ENCODE data around the gene MAST2.

Gene MAST2

DNA sequence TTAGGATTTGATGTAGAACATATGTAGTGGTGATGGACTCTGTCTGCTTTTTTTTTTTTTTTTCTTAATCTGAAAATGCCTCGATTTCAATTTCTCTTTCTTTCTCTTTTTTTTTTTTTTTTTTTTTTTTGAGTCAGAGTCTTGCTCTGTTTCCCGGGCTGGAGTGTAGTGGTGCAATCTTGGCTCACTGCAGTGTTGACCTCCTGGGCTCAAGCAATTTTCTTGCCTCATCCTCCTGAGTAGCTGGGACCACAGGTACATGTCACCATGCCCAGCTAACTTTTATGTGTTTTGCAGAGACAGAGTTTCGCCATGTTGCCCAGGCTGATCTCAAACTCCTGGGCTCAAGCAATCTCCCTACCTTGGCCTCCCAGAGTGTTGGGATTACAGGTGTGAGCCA lies 17.4 kb downstream of the MAST2 start:
- Histone ChIP-seq H3K4me3 (ENCODE audit: low read length) (no peak overlapping the region), H3K4me2 (ENCODE audit: low read depth, low read length) (no peak overlapping the region), H3K27me3 (replicated peaks; ENCODE audit: insufficient read depth, low read length) (no peaks in the 10 kb centered on the region), H3K9ac (ENCODE audit: low read length) (no peak overlapping the region), H3K36me3 (replicated peaks; ENCODE audit: insufficient read depth, low read length) (peaks cover 3% of the 10 kb centered on the region; the same call in 1 of the 2 replicates), H3K9me3 (replicated peaks; ENCODE audit: insufficient read depth, low read length) (no peaks in the 10 kb centered on the region; the same call in 1 of the 2 replicates), H3K27ac (ENCODE audit: low read length) (no peak overlapping the region), H4K20me1 (ENCODE audit: insufficient read depth, low read length) (no peaks in the 10 kb centered on the region), H3K9me2 (replicated peaks; ENCODE audit: insufficient read depth, low read length) (no peaks in the 10 kb centered on the region), H3K4me1 (ENCODE audit: low read length) (peaks cover 6% of the 10 kb centered on the region; the same call in 1 of the 2 replicates), H3F3A (ENCODE audit: insufficient read depth, low read length) (no peaks in the 10 kb centered on the region), H2AFZ (ENCODE audit: low read length) (no peak overlapping the region), H3K79me2 (ENCODE audit: low read length) (peaks cover 83% of the 10 kb centered on the region)
- TF ChIP-seq, protein P1, sequence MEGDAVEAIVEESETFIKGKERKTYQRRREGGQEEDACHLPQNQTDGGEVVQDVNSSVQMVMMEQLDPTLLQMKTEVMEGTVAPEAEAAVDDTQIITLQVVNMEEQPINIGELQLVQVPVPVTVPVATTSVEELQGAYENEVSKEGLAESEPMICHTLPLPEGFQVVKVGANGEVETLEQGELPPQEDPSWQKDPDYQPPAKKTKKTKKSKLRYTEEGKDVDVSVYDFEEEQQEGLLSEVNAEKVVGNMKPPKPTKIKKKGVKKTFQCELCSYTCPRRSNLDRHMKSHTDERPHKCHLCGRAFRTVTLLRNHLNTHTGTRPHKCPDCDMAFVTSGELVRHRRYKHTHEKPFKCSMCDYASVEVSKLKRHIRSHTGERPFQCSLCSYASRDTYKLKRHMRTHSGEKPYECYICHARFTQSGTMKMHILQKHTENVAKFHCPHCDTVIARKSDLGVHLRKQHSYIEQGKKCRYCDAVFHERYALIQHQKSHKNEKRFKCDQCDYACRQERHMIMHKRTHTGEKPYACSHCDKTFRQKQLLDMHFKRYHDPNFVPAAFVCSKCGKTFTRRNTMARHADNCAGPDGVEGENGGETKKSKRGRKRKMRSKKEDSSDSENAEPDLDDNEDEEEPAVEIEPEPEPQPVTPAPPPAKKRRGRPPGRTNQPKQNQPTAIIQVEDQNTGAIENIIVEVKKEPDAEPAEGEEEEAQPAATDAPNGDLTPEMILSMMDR (IDR thresholded peaks at IDR 0.05; ENCODE audit: low read length), result no peak
- no peak for TF ChIP-seq EZH2 (optimal IDR thresholded peaks at IDR 0.05; ENCODE audit: low read depth, low read length)
- TF ChIP-seq EZH2phosphoT487 (IDR thresholded peaks at IDR 0.05; ENCODE audit: low read length), result no peak
- DNase-seq, result no peak

DNA sequence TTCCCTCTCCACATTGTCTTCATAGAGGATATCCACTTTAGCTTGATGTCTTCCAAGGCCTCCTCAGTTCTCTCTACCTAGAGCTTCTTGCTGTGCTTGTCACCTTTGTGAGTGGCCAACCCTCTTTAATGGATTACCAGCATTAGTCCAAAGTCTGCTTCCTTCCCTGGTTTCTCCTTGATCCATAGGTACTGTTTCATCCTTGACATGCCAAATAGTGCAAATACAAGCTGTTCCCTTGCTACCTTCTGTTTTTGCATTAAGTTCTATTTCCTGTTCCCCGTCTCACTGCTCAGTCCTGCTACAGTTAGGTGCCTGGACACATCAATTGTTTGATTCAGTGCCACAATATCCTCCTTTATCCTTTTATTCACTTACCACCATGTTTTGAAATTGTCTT lies 19.2 kb downstream of the MAST2 start:
- H3K4me2 ChIP-seq (ENCODE audit: low read depth, low read length), result no peak overlapping the region
- no peaks in the 10 kb centered on the region for H3K9me3 ChIP-seq (replicated peaks; ENCODE audit: insufficient read depth, low read length)
- peaks cover 3% of the 10 kb centered on the region; the same call in 1 of the 2 replicates for H3K36me3 ChIP-seq (replicated peaks; ENCODE audit: insufficient read depth, low read length)
- H3K27ac ChIP-seq (ENCODE audit: low read length), result no peak overlapping the region
- TF ChIP-seq, protein P1 (IDR thresholded peaks at IDR 0.05; ENCODE audit: low read length), result no peak
- TF ChIP-seq EZH2 (optimal IDR thresholded peaks at IDR 0.05; ENCODE audit: low read depth, low read length) (no peak), EZH2phosphoT487 (IDR thresholded peaks at IDR 0.05; ENCODE audit: low read length) (no peak)
- no peak overlapping the region for H2AFZ ChIP-seq (ENCODE audit: low read length)
- no peaks in the 10 kb centered on the region for H3F3A ChIP-seq (ENCODE audit: insufficient read depth, low read length)
- H3K4me1 ChIP-seq (ENCODE audit: low read length), result peaks cover 6% of the 10 kb centered on the region; the same call in 1 of the 2 replicates
- H3K9me2 ChIP-seq (replicated peaks; ENCODE audit: insufficient read depth, low read length), result no peaks in the 10 kb centered on the region
- H3K9ac ChIP-seq (ENCODE audit: low read length), result no peak overlapping the region
- peaks cover 71% of the 10 kb centered on the region for H3K79me2 ChIP-seq (ENCODE audit: low read length)
- H3K27me3 ChIP-seq (replicated peaks; ENCODE audit: insufficient read depth, low read length), result no peaks in the 10 kb centered on the region
- H4K20me1 ChIP-seq (ENCODE audit: insufficient read depth, low read length), result no peaks in the 10 kb centered on the region
- no peak overlapping the region for H3K4me3 ChIP-seq (ENCODE audit: low read length)
- DNase-seq, result no peak

DNA sequence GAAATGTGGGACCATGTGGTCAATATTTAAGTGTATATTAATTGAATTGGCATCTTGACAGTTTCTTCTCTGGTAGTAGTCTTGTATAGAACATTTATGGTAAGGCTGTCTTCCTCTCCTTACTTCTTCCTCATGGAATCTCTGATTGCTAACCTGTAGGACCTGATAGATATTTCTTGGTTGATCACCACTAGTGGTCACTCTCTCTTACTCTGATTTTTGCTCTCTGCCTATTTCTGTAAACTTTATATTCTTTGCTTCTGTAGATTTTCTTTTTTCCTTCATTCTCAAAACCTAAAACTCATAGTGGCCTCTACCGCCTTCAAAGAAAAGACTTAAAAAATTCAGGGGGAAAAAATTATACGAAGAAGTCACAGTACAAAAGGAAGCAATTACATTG lies 21.2 kb downstream of the MAST2 start:
- Histone ChIP-seq H4K20me1 (ENCODE audit: insufficient read depth, low read length) (no peaks in the 10 kb centered on the region), H3K36me3 (replicated peaks; ENCODE audit: insufficient read depth, low read length) (peaks cover 3% of the 10 kb centered on the region; the same call in 1 of the 2 replicates), H3K9me2 (replicated peaks; ENCODE audit: insufficient read depth, low read length) (no peaks in the 10 kb centered on the region), H3K4me1 (ENCODE audit: low read length) (peaks cover 6% of the 10 kb centered on the region; the same call in 1 of the 2 replicates), H3K27me3 (replicated peaks; ENCODE audit: insufficient read depth, low read length) (no peaks in the 10 kb centered on the region), H3F3A (ENCODE audit: insufficient read depth, low read length) (no peaks in the 10 kb centered on the region), H2AFZ (ENCODE audit: low read length) (no peak overlapping the region), H3K4me3 (ENCODE audit: low read length) (no peak overlapping the region), H3K9me3 (replicated peaks; ENCODE audit: insufficient read depth, low read length) (no peaks in the 10 kb centered on the region), H3K9ac (ENCODE audit: low read length) (no peak overlapping the region), H3K4me2 (ENCODE audit: low read depth, low read length) (no peak overlapping the region), H3K27ac (ENCODE audit: low read length) (no peak overlapping the region), H3K79me2 (ENCODE audit: low read length) (peaks cover 57% of the 10 kb centered on the region)
- TF ChIP-seq, protein P1 (IDR thresholded peaks at IDR 0.05; ENCODE audit: low read length), result no peak
- TF ChIP-seq EZH2 (optimal IDR thresholded peaks at IDR 0.05; ENCODE audit: low read depth, low read length) (no peak), EZH2phosphoT487 (IDR thresholded peaks at IDR 0.05; ENCODE audit: low read length) (no peak)
- DNase-seq, result no peak
